GM12878 (cell line): ENCODE measurements around the gene ANKRD28. TPM values are rescaled to one million over a fixed set of nuclear protein-coding genes. Genes with fewer than 3 reads are reported as not detected.

Experiments used
- ATAC-seq: fragments of 200-7000 bp; cut with Tn5 transposase; 3 replicates; pipeline ENCODE4 v1.9.1; 2020; ENCODE audit warnings: mild to moderate bottlenecking, moderate library complexity
- Bru-seq: library from RNA; stranded (reverse); fragments of 400-500 nt; gene quantifications from one replicate; lab custom pipeline; 2021; lab: Mats Ljungman, UMichigan
- BruChase-seq, 2 experiments: library from RNA; stranded (reverse); fragments of 400-500 nt; gene quantifications; one replicate each; lab custom pipeline; 2021; lab: Mats Ljungman, UMichigan
- BruUV-seq: library from RNA; stranded (reverse); fragments of 400-500 nt; replicated peaks from 2 replicates; lab custom pipeline; 2021; lab: Mats Ljungman, UMichigan
- CTCF ChIA-PET: fragments of 300-600 bp; sonication (Branson Sonifier 250); formaldehyde crosslinking; extraction: SDS; loops from one replicate; lab custom pipeline; 2021; ENCODE audit warnings: inconsistent platforms; lab: Yijun Ruan, JAX
- POLR2A ChIA-PET: fragments of 350-600 bp; formaldehyde crosslinking; extraction: SDS; loops from one replicate; lab custom pipeline; 2021; ENCODE audit warnings: inconsistent platforms; lab: Charles Lee
- RAD21 ChIA-PET: fragments of 300-600 bp; sonication (Branson Sonifier 250); formaldehyde crosslinking; loops from one replicate; lab custom pipeline; 2023; ENCODE audit warnings: antibody characterized with exemption; ENCODE audit not compliant: unreplicated experiment; lab: Charles Lee
- SMC1A ChIA-PET: fragments of 300-600 bp; sonication (Branson Sonifier 250); formaldehyde crosslinking; loops from one replicate; lab custom pipeline; 2023; ENCODE audit not compliant: unreplicated experiment, uncharacterized antibody; lab: Charles Lee
- DNase-seq: peaks from one replicate; pipeline ENCODE4 v3.0.0-alpha.2; 2011; ENCODE audit warnings: low read depth, low spot score
- FAIRE-seq: peaks from 3 replicates; lab custom pipeline; 2011; peaks lifted over from hg19 to GRCh38; lab: Jason Lieb, UNC
- H2AFZ ChIP-seq: 2 replicates; pipeline ENCODE4 v1.6.0; 2011; ENCODE audit warnings: low read depth, low read length, control low read depth; ENCODE audit not compliant: control insufficient read depth
- H3K27ac ChIP-seq: 2 replicates; pipeline ENCODE4 v1.5.1; 2011; ENCODE audit warnings: control low read depth; ENCODE audit not compliant: control insufficient read depth, insufficient read depth
- H3K27me3 ChIP-seq, 2 experiments: replicated peaks in 1 of 2; 2 replicates each; pipeline versions ENCODE4 v1.6.0 to v1.6.1; 2011; ENCODE audit warnings: low read length in 1 of 2; ENCODE audit not compliant: control insufficient read depth in 2 of 2, insufficient read depth in 2 of 2
- H3K36me3 ChIP-seq, 2 experiments: 2 replicates each; pipeline ENCODE4 v1.5.1; 2011; ENCODE audit warnings: low read length in 1 of 2; ENCODE audit not compliant: control insufficient read depth in 2 of 2, insufficient read depth in 2 of 2
- H3K4me1 ChIP-seq: 2 replicates; pipeline ENCODE4 v1.6.1; 2011; ENCODE audit warnings: mild to moderate bottlenecking, low read length, moderate library complexity, mixed read lengths; ENCODE audit not compliant: control insufficient read depth, insufficient read depth
- H3K4me2 ChIP-seq: 2 replicates; pipeline ENCODE4 v1.6.0; 2011; ENCODE audit warnings: control low read depth; ENCODE audit not compliant: control insufficient read depth, insufficient read depth
- H3K4me3 ChIP-seq: fragments of 200-600 bp; sonication (generic); 2 replicates; pipeline ENCODE4 v1.5.1; 2016
- H3K79me2 ChIP-seq: 2 replicates; pipeline ENCODE4 v1.6.0; 2011; ENCODE audit warnings: low read length; ENCODE audit not compliant: control insufficient read depth, insufficient read depth
- H3K9ac ChIP-seq: 2 replicates; pipeline ENCODE4 v1.8.0; 2011; ENCODE audit warnings: low read length, control low read depth, mixed read lengths; ENCODE audit not compliant: control insufficient read depth, insufficient read depth
- H3K9me3 ChIP-seq: replicated peaks from 3 replicates; pipeline ENCODE4 v1.5.1; 2011; ENCODE audit warnings: mild to moderate bottlenecking, low read length; ENCODE audit not compliant: control insufficient read depth, insufficient read depth
- H4K20me1 ChIP-seq: 2 replicates; pipeline ENCODE4 v1.6.0; 2011; ENCODE audit not compliant: control insufficient read depth, insufficient read depth
- BACH1 ChIP-seq: fragments of 450-650 bp; IDR thresholded peaks from 2 replicates; pipeline ENCODE4 v1.6.1; 2017; ENCODE audit warnings: mild to moderate bottlenecking, borderline replicate concordance
- CHD1 ChIP-seq: IDR thresholded peaks from 2 replicates; pipeline ENCODE4 v1.6.1; 2012; ENCODE audit warnings: low read depth, low read length, improper control_type of control experiment
- CHD2 ChIP-seq: IDR thresholded peaks from 2 replicates; pipeline ENCODE4 v1.6.1; 2011; ENCODE audit warnings: low read depth, low read length, improper control_type of control experiment, borderline replicate concordance
- ELK1 ChIP-seq: IDR thresholded peaks from 2 replicates; pipeline ENCODE4 v1.6.1; 2012; ENCODE audit warnings: low read depth, low read length, improper control_type of control experiment
- GATAD2B ChIP-seq: fragments of 450-650 bp; conservative IDR thresholded peaks from 2 replicates; pipeline ENCODE4 v1.6.1; 2017; ENCODE audit warnings: low read depth, mild to moderate bottlenecking, moderate library complexity
- IRF3 ChIP-seq: fragments of 450-650 bp; IDR thresholded peaks from 2 replicates; pipeline ENCODE4 v1.6.1; 2014; ENCODE audit warnings: mild to moderate bottlenecking
- NFYA ChIP-seq: IDR thresholded peaks from 2 replicates; pipeline ENCODE4 v1.6.1; 2011; ENCODE audit warnings: low read depth, mild to moderate bottlenecking, low read length, improper control_type of control experiment, borderline replicate concordance
- POLR2A ChIP-seq: IDR thresholded peaks from 2 replicates; pipeline ENCODE4 v1.6.1; 2011; ENCODE audit warnings: low read depth, mild to moderate bottlenecking, low read length
- SREBF2 ChIP-seq: IDR thresholded peaks from 2 replicates; pipeline ENCODE4 v1.6.1; 2012; ENCODE audit warnings: mild to moderate bottlenecking, low read length
- WRNIP1 ChIP-seq: IDR thresholded peaks from 2 replicates; pipeline ENCODE4 v1.6.1; 2011; ENCODE audit warnings: low read depth, low read length, improper control_type of control experiment, borderline replicate concordance
- ZBTB40 ChIP-seq: fragments of 450-650 bp; IDR thresholded peaks from 2 replicates; pipeline ENCODE4 v1.6.1; 2016; ENCODE audit warnings: mild to moderate bottlenecking, moderate library complexity, borderline replicate concordance
- ZNF274 ChIP-seq: IDR thresholded peaks from one replicate; pipeline ENCODE4 v1.8.0; 2011; ENCODE audit not compliant: insufficient read length, insufficient read depth
- WGBS: methylation state at CpG from one replicate; pipeline ENCODE4 v1.1.6; 2016; ENCODE audit warnings: low lambda C conversion rate; ENCODE audit not compliant: insufficient replicate concordance, insufficient coverage; ENCODE audit errors: missing lambda C conversion rate; 5-methylcytosine and 5-hydroxymethylcytosine counted together
- in situ Hi-C: fragments of 300-500 bp; cut with MboI; formaldehyde crosslinking; loops from 9 replicates; pipeline ENCODE4 v1.14.3; 2018; ENCODE audit warnings: mixed read lengths
- intact Hi-C: fragments of 100-400 bp; cut with micrococcal nuclease; formaldehyde crosslinking; loops from one replicate; pipeline ENCODE4 v1.14.2; 2022; ENCODE audit not compliant: unreplicated experiment
- long read RNA-seq, 2 experiments: library from polyadenylated mRNA; unstranded; transcript quantifications; one replicate each; pipeline ENCODE4 v2.0.0, GENCODE V29; 2019 to 2020
- polyA minus RNA-seq, 3 experiments: library from RNA; depleted of rRNA, polyadenylated mRNA; stranded (reverse); fragments of >200 nt; gene quantifications; 2 replicates each; pipeline ENCODE4 v1.2.3, GENCODE V29; 2011
- polyA plus RNA-seq, 11 experiments: library from polyadenylated mRNA; depleted of rRNA in 4 of 11; unstranded in 6 of 11; stranded (reverse) in 5 of 11; fragments of >200 nt; fragmentation: Nextera tagmentation in 4 of 11; fragmentation: Illumina TruSeq in 1 of 11; extraction: Ambion mirVana in 4 of 11; extraction: Trizol in 1 of 11; gene quantifications; 1 replicate in 1 of 11; 2 replicates in 10 of 11; pipeline versions ENCODE4 v1.2.1 to v1.2.3, GENCODE V29; 2011 to 2016; ENCODE audit warnings: inconsistent platforms in 2 of 11, missing spikeins in 2 of 11, low read depth in 1 of 11
- total RNA-seq, 4 experiments: library from RNA; depleted of rRNA in 3 of 4; stranded (reverse); fragments of >200 nt in 3 of 4; fragmentation: Illumina TruSeq in 1 of 4; extraction: Trizol in 1 of 4; gene quantifications; 2 replicates each; pipeline versions ENCODE4 v1.2.1 to v1.2.3, GENCODE V29; 2013 to 2021

Gene ANKRD28
- 532 and 544 TPM in 2 replicates for total RNA-seq (2013; cell fraction: nucleolus; rRNA removed)
- total RNA-seq (2014; rRNA removed) (48.9 and 58.5 TPM in 2 replicates), total RNA-seq (2014; rRNA removed; fragmentation: Illumina TruSeq; extraction: Trizol) (58.9 and 65.4 TPM in 2 replicates), total RNA-seq (2021) (51.9 and 55.4 TPM in 2 replicates), polyA plus RNA-seq (2011; rRNA removed) (105 and 132 TPM in 2 replicates), polyA plus RNA-seq (2014; fragmentation: Illumina TruSeq; extraction: Trizol) (42.3 and 50.2 TPM in 2 replicates), polyA plus RNA-seq (2014; fragmentation: Nextera tagmentation; extraction: Ambion mirVana) (10 to 100 TPM; 12.3 to 13.7 TPM), polyA plus RNA-seq (2014; rRNA removed) (34.3 and 36.2 TPM in 2 replicates), polyA plus RNA-seq (2016; fragmentation: Nextera tagmentation; extraction: Ambion mirVana) (10 to 100 TPM; 11.2 to 20.6 TPM), polyA minus RNA-seq (2011; rRNA and poly(A)+ RNA removed) (171 and 281 TPM in 2 replicates), Bru-seq, nascent RNA (percentile 96 among the genes with signal in this experiment), BruChase-seq, experiment 1, labeled RNA remaining after a 6-hour chase (percentile 88 among the genes with signal in this experiment), BruChase-seq, experiment 2, labeled RNA remaining after a 2-hour chase (percentile 94 among the genes with signal in this experiment)
- polyA plus RNA-seq (2011; ENCODE audit: low read depth): 24.0 TPM
- polyA plus RNA-seq (2011; cell fraction: cytosol; rRNA removed): 45.9 and 56.4 TPM in 2 replicates
- polyA plus RNA-seq (2011; cell fraction: nucleus; rRNA removed): 158 and 206 TPM in 2 replicates
- 24.5 and 30.8 TPM in 2 replicates for polyA plus RNA-seq (2012)
- polyA minus RNA-seq (2011; cell fraction: cytosol; rRNA and poly(A)+ RNA removed): 37.0 and 48.7 TPM in 2 replicates
- 142 and 203 TPM in 2 replicates for polyA minus RNA-seq (2011; cell fraction: nucleus; rRNA and poly(A)+ RNA removed)
- long read RNA-seq, experiment 1, partial matches to known transcripts: 0 of 4 reads
- long read RNA-seq, experiment 1, other reads (novel, unspliced or antisense): 4 of 4 reads
- long read RNA-seq, experiment 2, partial matches to known transcripts: 12 of 49 reads
- long read RNA-seq, experiment 2, other reads (novel, unspliced or antisense): 37 of 49 reads

GRCh38 chr3:15797642-15798303 is at the start of gene ANKRD28:
Gene ANKRD28, minus strand, starts transcription at chr3:15797979. Its CDS starts 1,458 bp downstream, at chr3:15796521.
- intact Hi-C loops (loop anchor here (5.0 kb wide), 1 partner anchor 715 kb away; the partner anchor contains the start of gene RFTN1), in situ Hi-C loops (loop anchor here (5.0 kb wide), 1 partner anchor 715 kb away; the partner anchor contains the start of gene RFTN1)
- TSS peak; percentile 65 for BruUV-seq
- ChIA-PET RAD21 (interaction anchor here (0.9 to 7.7 kb wide), 16 partner anchors 11 to 597 kb away, joined by 3 to 164 read pairs (median 8); partner anchors contain the start of genes BTD and HACL1), CTCF (interaction anchor here (0.7 to 3.4 kb wide), 13 partner anchors 9 to 167 kb away, joined by 3 to 22 read pairs (median 6); no protein-coding TSS in a partner anchor), POLR2A (interaction anchor here (0.6 to 2.4 kb wide), 13 partner anchors 9 to 466 kb away, joined by 3 to 29 read pairs (median 5); no protein-coding TSS in a partner anchor), SMC1A (interaction anchor here (0.7 to 11.4 kb wide), 19 partner anchors 11 to 413 kb away, joined by 3 to 193 read pairs (median 7); no protein-coding TSS in a partner anchor)
- H3K36me3 ChIP-seq: peaks cover 0 to 5% of the 10 kb centered on the region in 2 experiments; a peak in 1 of 4 replicates
- FAIRE-seq: no peak
- H3K4me1 ChIP-seq: peaks cover 27% of the 10 kb centered on the region; the same call in 1 of the 2 replicates
- peaks cover 90% of the 10 kb centered on the region for H3K79me2 ChIP-seq
- H3K4me2 ChIP-seq: peak within 1 kb of the TSS; percentile 95
- H3K9ac ChIP-seq: peak within 1 kb of the TSS; percentile 74
- peak; percentile 32 for ATAC-seq
- no peaks in the 10 kb centered on the region for H3K27me3 ChIP-seq
- peak within 1 kb of the TSS; percentile 94 for H3K27ac ChIP-seq
- H4K20me1 ChIP-seq: no peaks in the 10 kb centered on the region
- H2AFZ ChIP-seq: peak within 1 kb of the TSS; percentile 41
- peaks cover 1% of the 10 kb centered on the region; the same call in 2 of the 3 replicates for H3K9me3 ChIP-seq
- H3K4me3 ChIP-seq: peak within 1 kb of the TSS; percentile 73
- DNase-seq: no peak
- WGBS: 18% methylated on average over 6 of the region's 6 CpGs
- 0 out of 2 replicates have a peak, but pooled peaks have one; percentile 32 for TF ChIP-seq POLR2A
- no peak for TF ChIP-seq IRF3
- TF ChIP-seq BACH1: 0 out of 2 replicates have a peak, but pooled peaks have one; percentile 49
- no peak for TF ChIP-seq NFYA
- TF ChIP-seq CHD2: no peak
- TF ChIP-seq ZNF274: no peak
- TF ChIP-seq SREBF2: no peak
- TF ChIP-seq CHD1: peak; percentile 87; the same call in 1 of the 2 replicates
- TF ChIP-seq ELK1: no peak
- TF ChIP-seq WRNIP1: no peak
- 0 out of 2 replicates have a peak, but pooled peaks have one; percentile 52 for TF ChIP-seq GATAD2B
- peak; percentile 42; the same call in 1 of the 2 replicates for TF ChIP-seq ZBTB40
